CD4-positive, alpha-beta T cell treated with Interleukin-1 beta for 1 hour (primary cell): Measurements from ENCODE around the gene UCP2.

ENCODE experiments used
- DNase-seq, 2 donors: peaks; one replicate each; pipeline ENCODE4 v3.0.0-alpha.2; 2020 to 2022

Gene UCP2

DNA sequence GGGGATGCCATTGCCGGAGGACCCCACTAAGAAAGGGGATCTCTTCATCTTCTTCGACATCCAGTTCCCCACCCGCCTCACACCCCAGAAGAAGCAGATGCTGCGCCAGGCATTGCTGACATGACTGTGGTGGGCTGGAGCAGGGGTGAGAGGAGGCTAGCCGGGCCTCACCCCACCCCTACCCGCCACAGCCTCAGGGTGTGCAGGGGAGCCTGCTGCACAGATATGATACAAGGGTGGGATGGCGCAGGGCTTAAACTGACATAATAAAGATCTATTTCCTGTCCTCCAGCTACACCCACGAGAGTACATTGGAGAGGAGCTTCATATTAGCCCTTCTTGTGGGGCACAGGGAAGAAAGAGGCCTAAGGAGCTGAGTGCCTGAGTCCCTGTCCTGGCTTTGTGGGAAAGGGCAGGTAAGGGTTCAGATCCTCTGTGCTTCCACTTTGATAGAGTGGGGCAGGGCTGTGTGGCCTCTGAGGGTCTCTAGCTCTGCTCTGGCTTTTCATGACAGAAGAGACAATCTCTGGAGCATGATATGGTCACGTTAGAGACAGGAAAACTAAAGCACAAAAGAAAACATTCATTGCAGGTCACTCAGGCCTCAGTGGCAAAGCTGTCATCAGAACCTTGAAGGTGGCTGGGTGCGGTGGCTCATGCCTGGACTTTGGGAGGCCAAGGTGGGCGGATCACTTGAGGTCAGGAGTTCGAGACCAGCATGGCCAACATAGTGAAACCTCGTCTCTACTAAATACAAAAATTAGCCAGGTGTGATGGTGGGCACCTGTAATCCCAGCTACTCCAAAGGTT, 12.4 kb downstream of the UCP2 start:
- peak; percentile 51 to 62 for DNase-seq

DNA sequence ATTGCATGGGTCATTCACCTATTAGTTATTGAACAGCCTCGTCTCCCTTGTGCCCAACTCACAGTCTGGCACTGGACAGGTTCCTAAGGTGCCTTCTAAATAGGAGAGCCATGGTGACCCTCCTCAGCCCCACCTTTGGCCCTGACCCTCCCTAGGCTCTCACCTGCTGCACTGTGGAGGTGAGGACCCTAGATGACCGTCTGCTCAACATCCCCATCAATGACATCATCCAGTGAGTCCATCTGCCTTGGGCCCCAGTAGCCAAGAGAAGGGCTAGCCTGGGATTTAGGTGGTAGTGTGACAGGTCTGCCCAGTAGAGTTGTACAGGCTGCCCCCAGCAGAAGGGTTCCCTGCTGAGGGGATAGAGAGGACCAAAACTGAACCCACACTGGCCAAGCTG, 13.6 kb downstream of the UCP2 start:
- peak in 1 of 2 donors; percentile 21 for DNase-seq

DNA sequence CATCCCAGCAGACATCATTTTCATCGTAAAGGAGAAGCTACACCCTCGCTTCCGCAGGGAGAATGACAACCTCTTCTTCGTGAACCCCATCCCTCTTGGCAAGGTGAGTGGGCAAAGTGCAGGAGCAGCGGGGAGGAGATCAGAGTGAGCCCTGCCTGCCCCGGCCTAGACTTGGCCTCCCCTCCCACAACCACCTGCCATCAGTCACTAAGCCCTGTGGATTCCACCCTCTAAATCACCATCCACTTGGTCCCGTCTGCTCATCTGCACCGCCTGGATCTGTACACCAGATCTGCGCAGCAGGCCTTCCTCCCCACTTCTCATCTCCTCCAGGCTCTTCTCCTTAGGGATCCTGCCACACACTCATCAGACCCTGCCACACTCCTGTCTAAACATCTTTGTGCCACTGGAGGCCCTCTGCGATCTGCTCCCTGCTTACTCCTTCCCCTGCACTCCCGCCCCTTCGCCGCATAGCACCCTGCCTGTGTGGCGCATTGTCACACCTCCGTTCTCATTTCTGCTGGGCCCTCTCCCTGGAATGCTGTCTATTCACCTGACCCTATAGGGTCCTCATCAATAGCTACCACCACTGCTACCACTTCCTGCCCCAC, 14.2 kb downstream of the UCP2 start:
- peak in 1 of 2 donors; percentile 18 for DNase-seq

DNA sequence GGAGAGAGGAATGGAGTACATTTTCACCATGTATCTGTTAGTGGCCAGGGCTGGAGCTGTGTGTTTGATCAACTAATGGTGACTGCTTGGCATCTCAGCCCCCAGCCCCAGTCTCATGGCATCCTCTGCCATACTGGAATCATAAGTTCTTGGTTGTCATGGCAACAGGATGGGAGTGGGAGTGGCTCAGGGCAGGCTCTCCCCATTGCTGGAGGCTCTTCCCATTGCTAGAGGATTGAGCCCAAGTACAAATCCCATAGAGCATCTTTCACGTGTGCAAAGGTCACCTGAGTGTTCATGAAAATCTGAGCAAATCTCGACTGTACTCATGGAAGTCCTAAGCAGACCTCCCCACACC, 16.9 kb downstream of the UCP2 start:
- no peak for DNase-seq

DNA sequence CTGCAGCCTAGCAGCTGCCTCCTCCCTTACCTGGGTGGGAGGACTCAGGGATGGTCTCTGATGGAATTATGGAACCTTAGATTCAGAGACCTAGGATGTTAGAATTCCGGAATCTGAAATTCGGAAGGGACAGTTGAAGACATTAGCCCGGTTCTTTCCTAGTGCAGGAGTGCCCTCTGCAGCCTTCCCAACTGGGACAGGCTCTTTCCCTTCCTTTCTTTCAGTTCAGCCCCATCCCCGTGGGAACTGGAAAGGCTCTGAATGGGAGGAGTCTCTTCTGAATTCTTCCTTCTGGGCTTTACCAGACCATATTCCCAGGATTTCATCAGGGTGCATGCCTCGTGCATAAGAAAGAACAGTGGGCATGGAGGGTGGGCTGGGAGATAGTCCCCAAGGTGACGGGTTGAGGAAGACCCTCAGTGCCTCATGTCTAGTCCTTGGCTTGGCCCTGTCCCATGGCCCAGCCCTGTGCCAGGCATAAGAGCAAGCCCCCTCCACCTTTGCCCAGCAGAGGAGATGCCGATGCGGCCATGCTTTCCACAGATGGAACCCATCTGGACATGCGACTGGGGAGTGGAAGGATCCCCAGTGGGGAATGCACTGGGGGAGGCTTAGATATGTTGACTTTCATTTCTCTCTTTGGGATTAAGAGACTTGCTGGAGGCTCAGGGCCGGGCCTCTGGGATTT, 17.4 kb downstream of the UCP2 start:
- DNase-seq, result no peak

DNA sequence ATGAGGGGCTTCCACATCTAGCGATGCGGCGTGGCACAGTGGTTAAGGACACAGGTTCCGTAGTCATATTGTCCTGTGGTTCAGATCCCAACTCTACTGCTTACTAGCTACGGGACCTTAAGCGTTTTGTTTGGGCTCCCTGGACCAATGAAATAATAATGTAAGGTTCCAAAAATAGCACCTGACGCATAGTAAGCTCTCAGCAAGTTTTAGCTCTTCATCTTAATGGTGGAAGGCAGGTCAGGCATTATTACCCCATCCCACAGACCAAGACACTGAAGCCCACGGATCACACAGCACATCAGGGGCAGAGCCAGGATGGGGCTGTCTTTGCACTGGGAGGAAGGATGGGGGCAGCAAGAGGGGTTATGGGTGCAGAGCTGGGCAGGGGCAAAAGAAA, 18.8 kb downstream of the UCP2 start:
- no peak for DNase-seq

DNA sequence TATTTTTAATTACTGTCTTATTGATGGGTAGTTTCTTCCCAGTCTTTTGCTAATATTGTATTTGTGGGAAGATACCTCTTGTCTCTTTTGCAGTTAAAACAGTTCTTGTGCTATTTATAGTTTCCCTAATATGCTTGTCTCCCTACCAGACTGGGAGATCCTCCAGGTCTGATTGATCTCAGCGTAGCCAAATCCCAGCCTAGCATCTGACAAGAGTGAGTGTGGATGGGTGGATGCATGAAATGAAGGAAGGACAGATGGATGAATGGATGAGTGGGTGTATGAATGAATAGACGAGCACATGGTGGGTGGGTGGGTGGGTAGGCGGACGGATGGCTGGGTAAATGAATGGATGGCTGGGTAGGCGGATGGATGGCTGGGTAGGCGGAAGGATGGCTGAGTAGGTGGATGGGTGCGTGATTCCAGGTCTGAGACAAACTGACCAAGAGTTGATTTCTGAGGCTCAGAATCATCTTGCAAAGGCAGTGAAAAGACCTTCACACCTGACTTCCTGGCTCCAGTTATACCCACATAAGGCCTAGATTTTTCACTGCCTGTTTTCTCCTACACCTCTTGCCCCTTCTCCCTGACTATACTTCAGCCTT, 20.4 kb downstream of the UCP2 start:
- no peak for DNase-seq

DNA sequence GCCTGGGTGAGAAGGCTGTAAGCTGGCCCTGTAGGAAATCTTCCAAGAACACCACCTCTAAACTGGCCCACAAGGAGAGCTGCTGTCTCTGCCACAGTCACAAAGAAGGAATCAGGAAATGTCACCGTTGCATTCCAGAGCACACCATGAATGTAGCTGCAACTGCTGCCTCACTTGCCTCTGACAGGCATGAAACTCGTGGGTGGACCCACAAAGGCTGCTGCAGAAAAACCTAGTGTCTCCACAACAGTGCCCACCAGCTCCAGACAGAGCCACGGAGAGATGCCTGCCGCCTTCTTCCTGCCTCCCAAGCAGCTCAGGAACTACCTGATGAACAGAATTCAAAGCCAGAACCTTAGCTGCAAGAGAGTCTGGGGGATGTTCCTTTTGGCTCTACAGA, 21.3 kb downstream of the UCP2 start:
- DNase-seq, result no peak

DNA sequence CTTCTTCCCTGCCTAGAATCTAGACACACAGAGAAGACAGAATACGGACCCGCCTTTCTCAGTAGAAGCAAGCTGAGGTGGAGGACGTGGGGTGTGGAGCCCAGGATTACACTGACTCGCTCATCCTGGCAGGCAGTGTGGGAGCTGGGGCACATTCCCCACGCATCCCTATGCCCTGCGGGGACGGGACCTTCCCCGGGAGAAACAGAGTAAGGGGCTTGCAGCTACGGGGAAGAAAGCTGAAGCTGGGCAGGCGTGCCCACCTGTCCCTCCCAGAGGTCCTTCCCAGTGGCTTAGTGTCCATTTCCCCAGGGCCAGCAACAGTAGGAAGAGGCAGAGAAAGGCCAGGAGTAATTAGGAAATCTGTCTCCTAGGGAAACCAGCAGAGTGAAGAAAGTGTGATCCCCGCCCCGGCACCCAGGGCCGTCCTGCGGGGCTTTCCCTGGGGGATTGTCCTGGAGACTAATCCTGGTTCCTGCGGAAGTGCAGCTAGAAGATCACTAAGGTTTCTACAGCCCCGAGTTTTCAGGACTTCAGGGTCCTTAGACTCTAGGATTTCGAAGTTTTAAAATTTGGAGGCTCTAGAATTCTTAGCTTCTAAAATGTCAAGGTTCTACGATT, 24.0 kb downstream of the UCP2 start:
- DNase-seq, result no peak

DNA sequence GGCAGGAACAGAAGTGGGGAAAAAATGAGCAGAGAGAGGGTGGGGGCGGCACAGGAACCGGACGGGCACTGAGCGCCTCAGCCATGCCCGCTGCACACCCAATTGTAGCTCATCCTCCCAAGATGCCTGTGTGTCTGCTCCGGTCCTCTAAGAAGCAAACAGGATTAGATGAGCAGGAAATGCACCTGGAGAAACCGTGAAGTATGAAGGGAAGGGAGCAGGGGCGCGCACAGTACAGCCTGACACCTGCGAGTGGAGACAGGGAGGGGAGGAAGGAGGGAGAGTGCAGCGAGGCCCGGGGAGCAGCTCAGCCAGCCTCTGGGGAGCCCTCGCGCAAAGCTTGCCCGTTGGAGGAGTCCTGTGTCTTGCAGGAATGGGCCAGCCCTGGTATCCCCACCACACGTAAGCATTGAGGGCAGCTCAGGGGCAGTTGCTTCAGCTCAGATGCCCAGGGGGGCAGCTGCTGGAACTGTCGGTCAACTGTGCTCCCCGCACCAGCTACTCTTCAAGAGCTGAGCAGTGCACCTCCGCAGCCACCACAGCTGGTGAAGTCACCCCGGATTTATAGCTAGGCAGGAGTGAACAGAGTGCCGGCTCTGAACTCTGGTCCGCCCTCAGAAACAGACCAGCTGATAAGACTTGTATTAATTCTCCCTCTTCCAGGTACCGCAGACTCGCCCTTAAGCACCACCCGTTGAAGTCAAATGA, 24.8 kb downstream of the UCP2 start:
- DNase-seq, result no peak

DNA sequence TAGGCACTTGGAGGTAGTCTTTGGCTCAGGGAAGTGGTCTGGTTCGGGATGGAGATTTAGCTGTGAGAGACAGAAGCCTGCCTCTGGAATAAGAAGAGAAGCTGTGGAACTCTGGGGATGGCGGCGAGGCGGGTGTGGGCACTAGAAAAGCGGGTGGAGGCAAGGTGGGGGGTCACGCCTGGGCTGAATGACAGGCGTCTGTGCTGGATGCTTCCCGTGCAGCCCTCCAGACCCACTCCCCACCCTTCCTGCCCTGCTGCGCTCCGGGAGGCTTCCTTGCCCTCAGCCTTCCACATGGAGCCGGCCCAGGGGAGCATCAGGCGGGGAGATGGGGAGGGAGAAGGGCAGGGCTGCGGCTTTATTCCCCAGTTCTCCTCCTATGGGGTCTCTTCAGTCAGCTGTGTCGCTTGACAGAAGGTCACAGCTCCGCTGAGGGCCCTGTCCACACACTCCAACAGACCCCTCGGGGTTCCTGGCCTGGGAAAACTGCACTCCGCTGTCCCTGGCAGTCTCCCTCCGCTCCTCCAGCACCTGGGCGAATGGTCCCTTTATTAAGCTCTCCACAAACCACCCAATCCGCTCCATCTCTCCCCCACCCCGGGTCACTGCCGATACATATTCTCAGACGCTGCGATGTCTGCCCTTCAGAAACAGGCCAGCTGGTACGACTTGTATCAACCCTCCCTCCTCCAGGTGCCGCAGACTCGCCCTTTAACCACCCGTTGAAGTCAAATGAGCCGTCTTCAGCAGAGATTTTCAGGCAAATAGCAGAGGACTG, 25.6 kb downstream of the UCP2 start:
- no peak for DNase-seq

DNA sequence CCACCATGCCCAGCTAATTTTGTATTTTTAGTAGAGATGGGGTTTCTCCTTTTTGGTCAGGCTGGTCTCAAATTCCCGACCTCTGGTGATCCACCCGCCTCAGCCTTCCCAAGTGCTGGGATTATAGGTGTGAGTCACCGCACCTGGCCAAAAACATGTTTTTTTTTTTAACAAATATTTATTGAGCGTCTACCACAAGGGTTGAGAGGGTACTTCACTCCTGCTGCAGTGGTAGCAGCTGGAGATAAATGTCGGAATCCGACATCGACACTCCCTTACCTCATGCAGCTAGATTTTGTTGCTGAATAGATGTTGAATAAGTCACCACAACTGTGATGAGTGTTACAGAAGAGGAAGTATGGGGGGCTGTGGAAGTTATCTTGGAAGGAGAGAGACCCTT, 30.8 kb downstream of the UCP2 start:
- no peak for DNase-seq

DNA sequence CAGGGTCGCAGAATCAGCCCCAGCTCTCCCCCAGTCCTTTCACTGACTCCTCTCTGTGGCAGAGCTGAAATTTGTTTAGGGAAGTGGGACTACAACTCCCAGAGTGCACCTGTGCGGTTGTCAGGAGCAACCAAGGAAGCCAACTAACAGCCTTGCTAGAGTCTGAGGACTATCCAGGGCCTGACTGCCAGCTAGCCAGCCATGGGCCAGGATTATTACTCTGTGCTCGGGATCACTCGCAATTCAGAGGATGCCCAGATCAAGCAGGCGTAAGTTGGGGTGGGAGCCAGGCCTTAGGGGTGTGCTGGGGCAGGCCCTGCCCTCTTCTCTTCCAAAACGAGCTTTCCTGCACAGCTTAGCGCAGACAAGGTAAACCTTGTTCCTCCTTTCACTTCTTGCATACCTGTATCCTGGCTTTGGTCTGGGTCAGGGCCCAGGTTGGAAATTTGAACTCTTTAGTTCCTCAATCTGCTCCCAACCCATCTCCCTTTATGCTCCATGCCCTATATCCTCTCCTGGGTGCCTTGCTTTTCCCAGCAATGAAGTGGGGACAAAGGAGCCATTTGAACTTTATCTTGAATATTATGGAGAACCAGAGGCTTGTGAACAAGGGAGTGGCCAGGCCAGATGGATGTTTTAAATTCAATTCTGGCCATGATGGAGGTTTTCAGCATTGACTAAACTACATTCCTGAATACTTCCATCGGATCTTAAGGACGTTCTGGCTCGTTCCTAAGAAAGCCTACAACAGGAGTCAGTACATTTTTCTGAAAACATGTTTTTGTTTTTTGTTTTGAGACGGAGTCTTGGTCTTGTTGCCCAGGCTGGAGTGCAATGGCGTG, 31.6 kb downstream of the UCP2 start, which contains the start of gene DNAJB13:
Gene DNAJB13, plus strand, starts transcription at position 158 of the 842 bp plus-strand sequence. Its CDS starts 44 bp downstream, at position 202.
- DNase-seq, result peak in 1 of 2 donors; percentile 28

DNA sequence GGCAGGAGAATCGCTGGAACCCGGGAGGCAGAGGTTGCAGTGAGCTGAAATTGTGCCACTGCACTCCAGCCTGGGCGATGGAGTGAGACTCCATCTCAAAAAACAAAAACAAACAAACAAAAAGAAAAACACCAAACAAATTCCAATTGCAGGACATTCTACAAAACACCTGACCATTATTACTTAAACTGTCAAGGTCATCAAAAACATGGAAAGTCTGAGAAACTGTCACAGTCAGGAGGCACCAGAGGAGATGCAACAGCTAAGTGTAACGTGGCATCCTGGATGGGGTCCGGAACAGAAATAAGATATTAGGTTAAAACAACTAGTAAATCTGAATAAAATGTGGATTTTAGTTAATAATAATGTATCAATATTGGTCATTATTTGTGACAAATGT, 32.7 kb downstream of the UCP2 start:
- no peak for DNase-seq

DNA sequence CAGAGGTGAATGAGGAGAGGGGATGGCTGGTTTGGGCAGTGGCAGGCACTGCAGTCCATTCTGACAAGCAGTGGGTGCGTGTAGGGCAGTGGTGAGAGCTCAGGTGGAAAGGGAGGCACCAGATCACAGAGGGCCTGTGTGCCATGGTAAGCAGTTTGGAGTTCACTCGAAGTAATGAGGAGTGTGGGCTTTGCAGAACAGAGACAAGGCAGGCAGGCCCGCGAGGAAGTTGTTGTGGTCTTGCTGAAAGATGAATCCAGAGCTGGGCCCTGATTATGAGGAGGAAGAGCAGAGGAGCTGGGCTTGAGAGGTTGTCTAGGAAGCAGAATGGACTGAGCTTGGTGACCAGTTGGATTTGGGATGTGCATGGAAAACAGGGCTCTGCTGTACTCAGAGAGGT, 33.4 kb downstream of the UCP2 start:
- no peak for DNase-seq

DNA sequence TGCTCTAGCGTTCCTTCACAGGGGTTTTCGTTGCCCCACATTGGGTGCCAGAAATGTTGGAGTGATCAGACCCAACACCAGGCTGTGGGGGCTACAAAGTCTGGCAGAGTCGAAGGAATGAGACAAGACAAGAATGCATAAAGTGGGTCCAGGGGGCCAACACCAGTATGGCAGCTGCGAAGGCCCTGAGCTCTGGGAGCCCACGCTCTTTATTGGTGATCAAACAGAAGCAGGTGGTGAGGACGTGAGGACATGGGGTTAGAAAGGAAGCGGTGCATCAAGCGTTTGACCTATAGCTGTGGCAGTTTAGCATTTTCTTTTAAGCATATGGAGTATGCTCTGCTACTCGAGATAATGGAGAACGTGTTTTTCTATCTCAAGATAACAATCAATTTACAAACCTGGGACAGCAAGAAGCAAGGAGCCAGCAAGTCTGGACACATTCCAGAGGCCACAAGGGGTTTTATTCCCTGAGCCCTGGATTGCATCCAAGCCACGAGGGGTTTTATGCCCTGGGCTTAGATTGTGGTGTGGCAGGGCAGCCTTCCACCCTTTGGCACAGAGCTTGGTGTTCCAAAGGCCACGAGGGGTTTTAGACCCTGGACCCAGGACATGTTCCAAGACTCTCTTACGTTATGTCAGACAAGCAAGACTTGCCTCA, 35.7 kb downstream of the UCP2 start:
- DNase-seq, result no peak

DNA sequence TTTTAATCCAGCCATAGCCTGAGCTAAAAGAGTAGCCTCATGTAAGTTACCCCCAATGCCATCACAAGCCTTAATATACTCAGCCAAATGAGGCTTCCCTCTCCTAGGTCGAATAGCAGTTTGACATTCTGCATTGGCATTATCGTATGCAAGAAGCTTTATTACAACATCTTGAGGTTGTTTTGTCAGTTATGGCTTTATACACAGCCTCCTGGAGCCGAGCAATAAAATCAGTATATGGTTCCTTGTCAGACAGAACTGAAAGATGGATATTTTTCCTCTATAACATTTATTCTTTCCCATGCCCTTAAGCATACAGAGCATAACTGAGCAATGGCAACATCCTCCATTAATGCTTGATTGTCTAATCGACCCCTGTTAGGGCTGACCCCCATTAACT, 37.2 kb downstream of the UCP2 start:
- no peak for DNase-seq

DNA sequence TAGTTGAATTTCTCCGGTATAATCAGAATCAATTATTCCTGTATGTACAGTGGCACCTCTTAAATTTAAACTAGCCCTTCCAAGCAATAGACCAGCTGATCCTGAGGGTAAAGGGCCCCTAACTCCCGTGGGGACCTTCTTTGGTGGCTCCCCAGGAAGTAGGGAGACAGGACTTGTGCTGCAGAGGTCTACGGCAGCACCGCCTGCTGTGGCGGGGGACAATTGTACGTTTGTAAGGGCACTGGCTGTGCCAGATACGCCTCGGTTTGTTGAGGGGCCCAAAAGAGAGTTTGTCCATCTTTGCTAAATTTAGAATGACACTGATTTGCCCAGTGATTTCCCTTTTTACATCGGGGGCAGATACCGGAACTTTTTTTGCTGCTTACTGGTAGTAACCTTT, 37.7 kb downstream of the UCP2 start:
- DNase-seq, result no peak

DNA sequence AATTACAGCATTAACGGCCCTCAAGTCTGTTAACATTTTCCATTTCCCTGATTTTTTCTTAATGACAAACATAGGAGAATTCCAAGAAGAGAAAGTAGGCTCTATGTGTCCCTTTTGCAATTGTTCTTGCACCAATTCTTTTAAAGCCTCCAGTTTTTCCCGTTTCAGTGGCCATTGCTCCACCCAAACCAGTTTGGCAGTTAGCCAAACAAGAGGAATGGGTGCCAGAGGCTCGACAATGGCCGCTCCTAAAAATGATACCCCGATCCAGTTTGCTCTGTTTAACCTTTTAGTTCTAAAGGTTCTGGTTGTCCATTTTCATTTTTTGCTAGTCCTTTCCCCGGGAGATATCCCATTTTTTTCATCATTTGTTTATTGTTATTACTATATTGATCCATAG, 38.6 kb downstream of the UCP2 start:
- DNase-seq, result no peak

DNA sequence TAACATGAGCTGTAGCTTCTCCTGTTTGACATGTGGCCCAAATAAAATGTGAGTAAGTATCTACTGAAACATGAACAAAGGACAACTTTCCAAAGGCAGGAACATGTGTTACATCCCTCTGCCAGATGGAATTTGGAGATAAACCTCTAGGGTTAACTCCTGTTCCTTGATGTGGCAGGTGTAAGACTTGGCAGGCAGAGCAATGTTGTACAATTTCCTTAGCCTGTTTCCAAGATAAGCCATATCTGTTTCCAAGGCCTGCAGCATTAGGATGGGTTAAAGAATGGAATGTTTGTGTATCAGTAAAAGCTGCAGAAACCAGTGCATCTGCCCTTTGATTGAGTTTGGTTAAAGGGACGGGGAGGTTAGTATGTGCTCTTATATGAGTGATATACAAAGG, 40.6 kb downstream of the UCP2 start:
- no peak for DNase-seq
